Right lobe of liver (tissue), 4 donors: ENCODE results near the gene PPP1R14C.

ENCODE experiments used
- CTCF ChIP-seq, 4 donors: fragments of 200-600 bp in 3 of 4; fragments of 450-650 bp in 1 of 4; IDR thresholded peaks; one replicate each; pipeline versions ENCODE4 v1.5.1 to v1.8.0; 2016 to 2022; ENCODE audit warnings: antibody characterized with exemption in 4 of 4, mild to moderate bottlenecking in 2 of 4
- POLR2A ChIP-seq: fragments of 450-650 bp; IDR thresholded peaks from one replicate; pipeline ENCODE4 v1.6.1; 2017; ENCODE audit warnings: antibody characterized with exemption, mild to moderate bottlenecking
- donor health status: DM: no; HTN: no; CAD: no.
- donor health status: DM: no; HTN: no; CAD: no.
- donor health status: DM: no; HTN: yes; CAD: no.

GRCh38 chr6:150202934-150203333 lies 60.1 kb downstream of the PPP1R14C start:
- TF ChIP-seq CTCF (IDR thresholded peaks at IDR 0.05) (no peak), POLR2A (no peak)
